Stimulated activated naive CD8-positive, alpha-beta T cell treated with anti-CD3 and anti-CD28 coated beads, Interleukin-15, Interleukin-2, amounts not matched to agents 100 ng/mL and 50 ng/mL, for 24 hours (primary cell): Measurements from ENCODE around the gene RBM23.
A peak's percentile ranks its signal among the peaks of the same experiment; 100 is the strongest.
"Not testable (repeated sequence)": the region's sequence is repeated elsewhere in the genome, so short reads cannot be mapped to it uniquely, and the experiment has no call there.

Source experiments
- H3K27ac Mint-ChIP-seq: one replicate; pipeline ENCODE4 v1.8.0; 2021; ENCODE audit warnings: mild to moderate bottlenecking, mixed read lengths
- H3K27me3 Mint-ChIP-seq: one replicate; pipeline ENCODE4 v1.8.0; 2021; ENCODE audit warnings: mixed read lengths
- H3K36me3 Mint-ChIP-seq: one replicate; pipeline ENCODE4 v1.8.0; 2021; ENCODE audit warnings: low read depth, mixed read lengths
- H3K4me1 Mint-ChIP-seq: one replicate; pipeline ENCODE4 v1.8.0; 2021; ENCODE audit warnings: low read depth, mixed read lengths
- H3K4me3 Mint-ChIP-seq: one replicate; pipeline ENCODE4 v1.8.0; 2021; ENCODE audit warnings: mild to moderate bottlenecking, mixed read lengths
- H3K9me3 Mint-ChIP-seq: one replicate; pipeline ENCODE4 v1.8.0; 2021; ENCODE audit warnings: mixed read lengths

RBM23 gene

GRCh38 chr14:22871224-22872032 is 47.5 kb downstream of the RBM23 start, which contains the start of gene LRP10:
LRP10 (plus strand) TSS chr14:22871740; CDS start chr14:22872304, 564 bp downstream.
- Mint-ChIP-seq H3K27me3 (no peaks in the 10 kb centered on the region), H3K9me3 (no peaks in the 10 kb centered on the region), H3K4me1 (peaks cover 33% of the 10 kb centered on the region), H3K4me3 (peak within 1 kb of the TSS; percentile 91), H3K27ac (peak within 1 kb of the TSS; percentile 96), H3K36me3 (peaks cover 15% of the 10 kb centered on the region)

- Mint-ChIP-seq H3K36me3 (peaks cover 11% of the 10 kb centered on the region), H3K4me1 (peaks cover 33% of the 10 kb centered on the region), H3K4me3 (peak overlapping the region; percentile 91)
These were observed 48.1 kb downstream of the RBM23 start for GRCh38 chr14:22870811-22871223.

GRCh38 chr14:22866874-22867273 is 52.1 kb downstream of the RBM23 start:
- H3K27ac Mint-ChIP-seq, result no peak overlapping the region
- H3K36me3 Mint-ChIP-seq, result no peaks in the 10 kb centered on the region
- no peak overlapping the region for H3K4me3 Mint-ChIP-seq
- peaks cover 17% of the 10 kb centered on the region for H3K4me1 Mint-ChIP-seq
- peaks cover 8% of the 10 kb centered on the region for H3K27me3 Mint-ChIP-seq
- no peaks in the 10 kb centered on the region for H3K9me3 Mint-ChIP-seq

More at GRCh38 chr14:22870811-22871223, 48.1 kb downstream of the RBM23 start:
- Mint-ChIP-seq H3K9me3 (no peaks in the 10 kb centered on the region), H3K27ac (peak overlapping the region; percentile 96), H3K27me3 (no peaks in the 10 kb centered on the region)

- Mint-ChIP-seq H3K27ac (no peak overlapping the region), H3K36me3 (no peaks in the 10 kb centered on the region), H3K9me3 (no peaks in the 10 kb centered on the region), H3K27me3 (peaks cover 16% of the 10 kb centered on the region), H3K4me3 (no peak overlapping the region), H3K4me1 (peaks cover 9% of the 10 kb centered on the region)
These were observed 53.2 kb downstream of the RBM23 start for GRCh38 chr14:22865424-22866405.

GRCh38 chr14:22864979-22865378 is 54.0 kb downstream of the RBM23 start:
- Mint-ChIP-seq H3K9me3 (no peaks in the 10 kb centered on the region), H3K27ac (no peak overlapping the region), H3K27me3 (peaks cover 19% of the 10 kb centered on the region), H3K4me1 (peaks cover 4% of the 10 kb centered on the region), H3K4me3 (no peak overlapping the region), H3K36me3 (no peaks in the 10 kb centered on the region)

- H3K27ac Mint-ChIP-seq, result no peak overlapping the region
- no peak overlapping the region for H3K4me3 Mint-ChIP-seq
- peaks cover 19% of the 10 kb centered on the region for H3K4me1 Mint-ChIP-seq
- no peaks in the 10 kb centered on the region for H3K36me3 Mint-ChIP-seq
- peaks cover 34% of the 10 kb centered on the region for H3K27me3 Mint-ChIP-seq
- H3K9me3 Mint-ChIP-seq, result no peaks in the 10 kb centered on the region
These were observed 57.3 kb downstream of the RBM23 start for GRCh38 chr14:22861651-22862050.

GRCh38 chr14:22860377-22860776 is 58.6 kb downstream of the RBM23 start:
- H3K36me3 Mint-ChIP-seq, H3K27ac Mint-ChIP-seq, H3K9me3 Mint-ChIP-seq: not testable (repeated sequence)

GRCh38 chr14:22856428-22856827 is 62.5 kb downstream of the RBM23 start:
- peaks cover 34% of the 10 kb centered on the region for H3K4me1 Mint-ChIP-seq
- no peak overlapping the region for H3K4me3 Mint-ChIP-seq
- no peak overlapping the region for H3K27ac Mint-ChIP-seq
- peaks cover 4% of the 10 kb centered on the region for H3K36me3 Mint-ChIP-seq
- no peaks in the 10 kb centered on the region for H3K9me3 Mint-ChIP-seq
- H3K27me3 Mint-ChIP-seq, result peaks cover 29% of the 10 kb centered on the region

More at GRCh38 chr14:22860377-22860776, 58.6 kb downstream of the RBM23 start:
- Mint-ChIP-seq H3K27me3 (peaks cover 41% of the 10 kb centered on the region), H3K4me1 (peaks cover 19% of the 10 kb centered on the region)
- H3K4me3 Mint-ChIP-seq, result not testable (repeated sequence)

GRCh38 chr14:22854963-22855724 is 63.8 kb downstream of the RBM23 start:
- H3K9me3 Mint-ChIP-seq, result no peaks in the 10 kb centered on the region
- H3K36me3 Mint-ChIP-seq, result peaks cover 4% of the 10 kb centered on the region
- H3K4me3 Mint-ChIP-seq, result no peak overlapping the region
- peaks cover 38% of the 10 kb centered on the region for H3K4me1 Mint-ChIP-seq
- no peak overlapping the region for H3K27ac Mint-ChIP-seq
- peaks cover 23% of the 10 kb centered on the region for H3K27me3 Mint-ChIP-seq

GRCh38 chr14:22854296-22854695 is 64.7 kb downstream of the RBM23 start:
- H3K4me3 Mint-ChIP-seq, H3K9me3 Mint-ChIP-seq, H3K36me3 Mint-ChIP-seq, H3K27ac Mint-ChIP-seq: not testable (repeated sequence)
- peaks cover 23% of the 10 kb centered on the region for H3K27me3 Mint-ChIP-seq
- peaks cover 38% of the 10 kb centered on the region for H3K4me1 Mint-ChIP-seq

GRCh38 chr14:22852940-22853767 is 65.8 kb downstream of the RBM23 start:
- no peaks in the 10 kb centered on the region for H3K9me3 Mint-ChIP-seq
- H3K27me3 Mint-ChIP-seq, result peaks cover 18% of the 10 kb centered on the region
- H3K36me3 Mint-ChIP-seq, result peaks cover 4% of the 10 kb centered on the region
- H3K4me3 Mint-ChIP-seq, result peak overlapping the region; percentile 77
- peak overlapping the region; percentile 40 for H3K27ac Mint-ChIP-seq
- H3K4me1 Mint-ChIP-seq, result peaks cover 28% of the 10 kb centered on the region

- Mint-ChIP-seq H3K27me3 (peaks cover 17% of the 10 kb centered on the region), H3K4me1 (peaks cover 22% of the 10 kb centered on the region), H3K27ac (no peak overlapping the region), H3K9me3 (no peaks in the 10 kb centered on the region), H3K4me3 (no peak overlapping the region), H3K36me3 (peaks cover 4% of the 10 kb centered on the region)
These were observed 66.4 kb downstream of the RBM23 start for GRCh38 chr14:22852599-22852939.

- H3K27me3 Mint-ChIP-seq, result peaks cover 14% of the 10 kb centered on the region
- not testable (repeated sequence) for H3K36me3 Mint-ChIP-seq, H3K27ac Mint-ChIP-seq, H3K4me3 Mint-ChIP-seq, H3K9me3 Mint-ChIP-seq
- peaks cover 19% of the 10 kb centered on the region for H3K4me1 Mint-ChIP-seq
These were observed 66.8 kb downstream of the RBM23 start for GRCh38 chr14:22852178-22852577.
